Measurements from ENCODE around the gene MYH16.

The MYH16 gene

DNA sequence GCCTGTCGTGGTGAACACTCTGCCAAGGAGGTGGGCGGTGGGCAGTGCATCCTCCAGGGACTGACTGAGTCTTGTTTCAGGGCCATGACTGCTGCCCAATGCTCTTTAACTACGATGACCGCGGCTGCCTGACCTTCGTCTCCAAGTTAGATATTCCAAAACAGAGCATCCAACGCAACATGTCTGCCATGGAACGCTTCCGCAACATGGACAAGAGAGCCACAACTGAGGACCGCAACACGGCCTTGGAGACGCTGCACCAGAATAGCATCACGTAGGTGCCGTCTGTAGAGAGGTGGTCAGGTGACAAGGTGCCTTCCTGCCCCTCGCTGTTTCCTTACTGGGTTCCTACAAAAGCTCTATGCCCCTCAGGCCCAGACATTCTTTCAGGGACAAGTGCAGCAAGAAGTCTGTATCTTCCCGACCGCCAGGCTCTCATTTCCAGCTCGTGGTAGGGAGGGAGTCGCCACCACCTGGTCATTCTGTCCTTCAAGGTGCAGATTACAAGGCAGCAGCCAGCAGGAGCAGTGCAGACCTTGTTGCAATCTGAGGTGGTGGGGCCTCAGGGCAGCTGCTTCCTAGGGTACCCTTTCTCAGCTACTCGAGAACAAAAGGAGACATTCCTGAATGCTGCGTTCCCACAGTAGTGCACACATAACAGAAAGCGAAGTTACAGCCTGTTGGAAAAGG, 87.0 kb downstream of the MYH16 start:
- no peak for DNase-seq (ENCODE audit: low read depth)
- H3K4me3 ChIP-seq (ENCODE audit: low read depth, low read length): no peak overlapping the region
- TF ChIP-seq, protein P1, sequence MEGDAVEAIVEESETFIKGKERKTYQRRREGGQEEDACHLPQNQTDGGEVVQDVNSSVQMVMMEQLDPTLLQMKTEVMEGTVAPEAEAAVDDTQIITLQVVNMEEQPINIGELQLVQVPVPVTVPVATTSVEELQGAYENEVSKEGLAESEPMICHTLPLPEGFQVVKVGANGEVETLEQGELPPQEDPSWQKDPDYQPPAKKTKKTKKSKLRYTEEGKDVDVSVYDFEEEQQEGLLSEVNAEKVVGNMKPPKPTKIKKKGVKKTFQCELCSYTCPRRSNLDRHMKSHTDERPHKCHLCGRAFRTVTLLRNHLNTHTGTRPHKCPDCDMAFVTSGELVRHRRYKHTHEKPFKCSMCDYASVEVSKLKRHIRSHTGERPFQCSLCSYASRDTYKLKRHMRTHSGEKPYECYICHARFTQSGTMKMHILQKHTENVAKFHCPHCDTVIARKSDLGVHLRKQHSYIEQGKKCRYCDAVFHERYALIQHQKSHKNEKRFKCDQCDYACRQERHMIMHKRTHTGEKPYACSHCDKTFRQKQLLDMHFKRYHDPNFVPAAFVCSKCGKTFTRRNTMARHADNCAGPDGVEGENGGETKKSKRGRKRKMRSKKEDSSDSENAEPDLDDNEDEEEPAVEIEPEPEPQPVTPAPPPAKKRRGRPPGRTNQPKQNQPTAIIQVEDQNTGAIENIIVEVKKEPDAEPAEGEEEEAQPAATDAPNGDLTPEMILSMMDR (IDR thresholded peaks at IDR 0.05; ENCODE audit: low read depth, low read length, missing control alignments): no peak

Measured in GM12864 (cell line).